Measurements from ENCODE around the gene TRAK1.

Gene TRAK1

GRCh38 chr3:42153039-42153438 is 61.9 kb downstream of the TRAK1 start:
- DNase-seq (ENCODE audit: low read depth, low spot score): no peak

- no peak for DNase-seq (ENCODE audit: low read depth, low spot score)
Observed at GRCh38 chr3:42157540-42158538, 66.7 kb downstream of the TRAK1 start.

- no peak for DNase-seq (ENCODE audit: low read depth, low spot score)
Observed at GRCh38 chr3:42159147-42159546, 68.0 kb downstream of the TRAK1 start.

- DNase-seq (ENCODE audit: low read depth, low spot score): peak; percentile 98
Observed at GRCh38 chr3:42159706-42160472, 68.7 kb downstream of the TRAK1 start.

- no peak for DNase-seq (ENCODE audit: low read depth, low spot score)
Observed at GRCh38 chr3:42161050-42161935, 70.1 kb downstream of the TRAK1 start.

GRCh38 chr3:42162462-42162861 is 71.3 kb downstream of the TRAK1 start:
- DNase-seq (ENCODE audit: low read depth, low spot score): no peak

GRCh38 chr3:42163622-42164244 is 72.6 kb downstream of the TRAK1 start:
- DNase-seq (ENCODE audit: low read depth, low spot score): no peak

- no peak for DNase-seq (ENCODE audit: low read depth, low spot score)
Observed at GRCh38 chr3:42164656-42165055, 73.5 kb downstream of the TRAK1 start.

- no peak for DNase-seq (ENCODE audit: low read depth, low spot score)
Observed at GRCh38 chr3:42165211-42165610, 74.1 kb downstream of the TRAK1 start.

- DNase-seq (ENCODE audit: low read depth, low spot score): no peak
Observed at GRCh38 chr3:42166214-42166613, 75.1 kb downstream of the TRAK1 start.

- no peak for DNase-seq (ENCODE audit: low read depth, low spot score)
Observed at GRCh38 chr3:42166662-42167300, 75.6 kb downstream of the TRAK1 start.

- DNase-seq (ENCODE audit: low read depth, low spot score): no peak
Observed at GRCh38 chr3:42169579-42170120, 78.5 kb downstream of the TRAK1 start.

GRCh38 chr3:42172047-42172654 is 81.0 kb downstream of the TRAK1 start:
- DNase-seq (ENCODE audit: low read depth, low spot score): no peak

- DNase-seq (ENCODE audit: low read depth, low spot score): no peak
Observed at GRCh38 chr3:42173307-42173706, 82.2 kb downstream of the TRAK1 start.

GRCh38 chr3:42174679-42175385 is 83.7 kb downstream of the TRAK1 start:
- no peak for DNase-seq (ENCODE audit: low read depth, low spot score)

GRCh38 chr3:42175386-42176240 is 84.5 kb downstream of the TRAK1 start:
- no peak for DNase-seq (ENCODE audit: low read depth, low spot score)

GRCh38 chr3:42176242-42177034 is 85.3 kb downstream of the TRAK1 start:
- no peak for DNase-seq (ENCODE audit: low read depth, low spot score)

All from iPS DF 19.7 (cell line).